ENCODE measurements around the gene EMP1.

GRCh38 chr12:13241833-13242488 is 45.4 kb downstream of the EMP1 start:
- no peak for TF ChIP-seq REST (IDR thresholded peaks at IDR 0.05; ENCODE audit: insufficient read depth in 1 of 2, low read depth in 2 of 2, low read length in 2 of 2)
- no peak for TF ChIP-seq FOXP2 (optimal IDR thresholded peaks at IDR 0.05; ENCODE audit: borderline replicate concordance, extremely low read depth, extremely low read length, insufficient read depth)
- no peak for TF ChIP-seq TAF1 (IDR thresholded peaks at IDR 0.05; ENCODE audit: borderline replicate concordance, insufficient read depth, low read length)
- no peak for TF ChIP-seq POLR2AphosphoS5 (IDR thresholded peaks at IDR 0.05; ENCODE audit: low read depth, low read length)
